Stimulated activated CD8-positive, alpha-beta memory T cell treated with anti-CD3 and anti-CD28 coated beads, Interleukin-15, amount 100 ng/mL, for 48 hours (primary cell): ENCODE measurements around the gene RPIA.
"Not testable (repeated sequence)": the region's sequence is repeated elsewhere in the genome, so short reads cannot be mapped to it uniquely, and the experiment has no call there.

Experiments used
- DNase-seq, 2 donors: peaks; one replicate each; pipeline ENCODE4 v3.0.0-alpha.2; 2020; ENCODE audit warnings: low read depth in 2 of 2

RPIA gene

GRCh38 chr2:88691339-88692183 is at the start of gene RPIA:
RPIA (plus strand) TSS chr2:88691673; CDS start chr2:88691699, 26 bp downstream.
- DNase-seq, result peak; percentile 99

GRCh38 chr2:88642278-88642677 is 49.2 kb upstream of the RPIA start:
- no peak for DNase-seq

- DNase-seq, result not testable (repeated sequence)
Observed at GRCh38 chr2:88645291-88645882, 46.1 kb upstream of the RPIA start.

- no peak for DNase-seq
Observed at GRCh38 chr2:88651646-88652045, 39.8 kb upstream of the RPIA start.

GRCh38 chr2:88654714-88655113 is 36.8 kb upstream of the RPIA start:
- no peak for DNase-seq

GRCh38 chr2:88656690-88657089 is 34.8 kb upstream of the RPIA start:
- DNase-seq, result no peak

- no peak for DNase-seq
Observed at GRCh38 chr2:88657131-88657530, 34.3 kb upstream of the RPIA start.

- DNase-seq, result no peak
Observed at GRCh38 chr2:88658326-88658725, 33.1 kb upstream of the RPIA start.

GRCh38 chr2:88658881-88659537 is 32.5 kb upstream of the RPIA start:
- no peak for DNase-seq

- DNase-seq, result no peak
Observed at GRCh38 chr2:88659538-88659915, 31.9 kb upstream of the RPIA start.

GRCh38 chr2:88660622-88661021 is 30.9 kb upstream of the RPIA start:
- no peak for DNase-seq

- no peak for DNase-seq
Observed at GRCh38 chr2:88666576-88666975, 24.9 kb upstream of the RPIA start.

GRCh38 chr2:88667219-88667618 is 24.3 kb upstream of the RPIA start:
- no peak for DNase-seq

- no peak for DNase-seq
Observed at GRCh38 chr2:88668862-88669261, 22.6 kb upstream of the RPIA start.

GRCh38 chr2:88669482-88670214 is 21.8 kb upstream of the RPIA start:
- no peak for DNase-seq

GRCh38 chr2:88671786-88672427 is 19.6 kb upstream of the RPIA start:
- DNase-seq, result no peak

GRCh38 chr2:88673363-88673762 is 18.1 kb upstream of the RPIA start:
- no peak for DNase-seq

- DNase-seq, result no peak
Observed at GRCh38 chr2:88680266-88680902, 11.1 kb upstream of the RPIA start.

- no peak for DNase-seq
Observed at GRCh38 chr2:88680916-88681315, 10.6 kb upstream of the RPIA start.

- no peak for DNase-seq
Observed at GRCh38 chr2:88683160-88684021, 8.1 kb upstream of the RPIA start.
